Adrenal gland (tissue), 12 donors: ENCODE results near the gene PHF1. TPM values are rescaled to one million over a fixed set of nuclear protein-coding genes. Genes with fewer than 3 reads are reported as not detected.
A peak's percentile ranks its signal among the peaks of the same experiment; 100 is the strongest.

ENCODE experiments used
- DNase-seq, 7 donors: peaks; one replicate each; pipeline ENCODE4 v3.0.0-alpha.2; 2019 to 2020
- H3K27ac ChIP-seq, 5 donors: fragments of 200-600 bp; sonication (generic) in 4 of 5; 1 replicate in 3 of 5; 2 replicates in 2 of 5; pipeline versions ENCODE4 v1.5.1 to v1.8.0; 2016 to 2020; ENCODE audit warnings: mild to moderate bottlenecking in 1 of 5
- H3K27me3 ChIP-seq: fragments of 200-600 bp; 2 replicates; pipeline ENCODE4 v1.8.0; 2021
- H3K36me3 ChIP-seq, 2 donors: fragments of 200-600 bp; replicated peaks in 1 of 2; 1 replicate in 1 of 2; 2 replicates in 1 of 2; pipeline versions ENCODE4 v1.5.1 to v1.8.0; 2018 to 2022
- H3K4me1 ChIP-seq, 2 donors: fragments of 200-600 bp; replicated peaks in 1 of 2; 1 replicate in 1 of 2; 2 replicates in 1 of 2; pipeline versions ENCODE4 v1.5.1 to v1.8.0; 2018 to 2021
- H3K4me3 ChIP-seq, 4 donors: fragments of 200-600 bp; sonication (generic) in 3 of 4; one replicate each; pipeline ENCODE4 v1.5.1; 2016 to 2018
- H3K9me3 ChIP-seq, 3 donors: fragments of 200-600 bp; sonication (generic) in 1 of 3; replicated peaks in 1 of 3; 1 replicate in 2 of 3; 2 replicates in 1 of 3; pipeline versions ENCODE4 v1.5.1 to v1.8.0; 2016 to 2021
- POLR2A ChIP-seq, 2 donors: fragments of 450-650 bp; IDR thresholded peaks; one replicate each; pipeline ENCODE4 v1.6.1; 2017; ENCODE audit warnings: antibody characterized with exemption in 2 of 2, mild to moderate bottlenecking in 2 of 2, moderate library complexity in 1 of 2
- WGBS, 4 donors: extraction: QIAGEN DNeasy Blood & Tissue Kit in 2 of 4; methylation state at CpG; one replicate each; pipeline versions ENCODE4 v1.1.5 to v1.1.7; 2013 to 2017; 5-methylcytosine and 5-hydroxymethylcytosine counted together
- intact Hi-C, 2 donors: fragments of 100-400 bp; cut with DNase I; formaldehyde crosslinking; loops; one replicate each; pipeline versions ENCODE4 v1.14.1 to v1.15.0; 2022 to 2023
- polyA plus RNA-seq, 3 donors: library from polyadenylated mRNA; stranded (reverse); fragments of 200-250 nt in 2 of 3; fragments of 350-450 nt in 1 of 3; fragmentation: Illumina TruSeq in 1 of 3; extraction: RNeasy Lipid Tissue Mini Kit (QIAGEN cat#74804) in 1 of 3; gene quantifications; one replicate each; pipeline ENCODE4 v1.2.3, GENCODE V29; 2013 to 2014
- total RNA-seq, 9 donors: library from RNA; depleted of rRNA in 4 of 9; stranded (reverse); fragments of >200 nt in 4 of 9; fragments of 120-200 nt in 1 of 9; fragmentation: NEBNext Ultra II Directional in 1 of 9; extraction: Animal tissue kit (Norgen Biotek cat#: 25700) in 1 of 9; gene quantifications; one replicate each; pipeline versions ENCODE4 v1.1.0 to v1.2.4, GENCODE V29; 2013 to 2023
- TF ChIP-seq, protein P1 (sequence below), 6 experiments: fragments of 450-650 bp in 4 of 6; fragments of 200-600 bp in 2 of 6; sonication (generic) in 1 of 6; IDR thresholded peaks; 1 replicate in 5 of 6; 2 replicates in 1 of 6; pipeline versions ENCODE4 v1.5.1 to v1.8.0; 2016 to 2021; ENCODE audit warnings: antibody characterized with exemption in 6 of 6, mild to moderate bottlenecking in 2 of 6, moderate library complexity in 1 of 6
- donor health status: healthy with polysubstance abuse.
- donor health status: Bipolar disorder and iron deficiency.
- donor health status: DM: yes; HTN: yes; CAD: no.
- donor health status: DM: no; HTN: no; CAD: no.
- donor health status: DM: no; HTN: no; CAD: no.
- donor health status: DM: yes; HTN: yes; CAD: no.

Gene PHF1
- total and polyA plus RNA-seq, 12 donors: 36.6 to 410 (median 66.6) TPM

DNA sequence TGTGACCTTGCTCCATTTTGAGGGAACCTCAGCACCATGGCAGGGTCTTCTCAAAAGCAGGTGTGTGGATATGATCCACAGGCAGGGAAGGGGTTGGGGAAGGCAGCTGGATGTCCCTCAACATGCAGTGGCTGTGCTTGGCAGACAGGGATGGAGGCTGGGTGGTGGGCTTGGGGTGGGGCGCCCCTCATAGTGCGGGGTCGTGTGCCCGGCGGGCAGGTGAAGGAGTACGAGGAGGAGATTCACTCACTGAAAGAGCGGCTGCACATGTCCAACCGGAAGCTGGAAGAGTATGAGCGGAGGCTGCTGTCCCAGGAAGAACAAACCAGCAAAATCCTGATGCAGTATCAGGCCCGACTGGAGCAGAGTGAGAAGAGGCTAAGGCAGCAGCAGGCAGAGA is 35.5 kb downstream of the PHF1 start:
- peaks cover 0 to 32% of the 10 kb centered on the region in 2 donors for H3K36me3 ChIP-seq
- DNase-seq: peak in 1 of 7 donors; percentile 39
- WGBS, 4 donors: 91 to 94% (median 93%) methylated on average over 10 of the region's 10 CpGs
- TF ChIP-seq, protein P1, sequence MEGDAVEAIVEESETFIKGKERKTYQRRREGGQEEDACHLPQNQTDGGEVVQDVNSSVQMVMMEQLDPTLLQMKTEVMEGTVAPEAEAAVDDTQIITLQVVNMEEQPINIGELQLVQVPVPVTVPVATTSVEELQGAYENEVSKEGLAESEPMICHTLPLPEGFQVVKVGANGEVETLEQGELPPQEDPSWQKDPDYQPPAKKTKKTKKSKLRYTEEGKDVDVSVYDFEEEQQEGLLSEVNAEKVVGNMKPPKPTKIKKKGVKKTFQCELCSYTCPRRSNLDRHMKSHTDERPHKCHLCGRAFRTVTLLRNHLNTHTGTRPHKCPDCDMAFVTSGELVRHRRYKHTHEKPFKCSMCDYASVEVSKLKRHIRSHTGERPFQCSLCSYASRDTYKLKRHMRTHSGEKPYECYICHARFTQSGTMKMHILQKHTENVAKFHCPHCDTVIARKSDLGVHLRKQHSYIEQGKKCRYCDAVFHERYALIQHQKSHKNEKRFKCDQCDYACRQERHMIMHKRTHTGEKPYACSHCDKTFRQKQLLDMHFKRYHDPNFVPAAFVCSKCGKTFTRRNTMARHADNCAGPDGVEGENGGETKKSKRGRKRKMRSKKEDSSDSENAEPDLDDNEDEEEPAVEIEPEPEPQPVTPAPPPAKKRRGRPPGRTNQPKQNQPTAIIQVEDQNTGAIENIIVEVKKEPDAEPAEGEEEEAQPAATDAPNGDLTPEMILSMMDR (IDR thresholded peaks at IDR 0.05): no peak
- intact Hi-C loops: no loop called here
- H3K27ac ChIP-seq: no peak overlapping the region
- H3K4me1 ChIP-seq: no peaks in the 10 kb centered on the region
- H3K27me3 ChIP-seq: no peaks in the 10 kb centered on the region
- H3K9me3 ChIP-seq: no peaks in the 10 kb centered on the region
- no peak overlapping the region for H3K4me3 ChIP-seq

DNA sequence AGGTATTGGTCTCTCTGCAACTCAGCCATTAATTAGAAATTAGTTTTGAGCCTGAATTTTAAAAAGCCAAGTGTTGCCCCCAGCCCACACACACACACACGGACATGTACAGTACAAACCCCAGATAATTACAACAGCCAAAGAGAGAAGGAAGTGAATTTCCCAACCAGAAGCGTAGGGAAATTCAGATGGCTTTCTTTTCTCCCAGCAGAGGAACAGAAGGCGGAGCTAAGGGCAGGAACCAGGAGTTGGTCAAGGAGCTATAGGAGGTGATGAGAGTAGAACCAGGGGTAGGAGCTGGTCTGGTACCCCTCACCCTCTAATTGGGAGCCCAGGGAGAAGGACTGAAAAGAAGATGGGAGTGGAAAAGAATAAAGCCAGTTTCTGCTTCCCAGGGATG is 39.6 kb downstream of the PHF1 start:
- Histone ChIP-seq H3K4me1 (peaks cover 5 to 14% of the 10 kb centered on the region in 2 donors), H3K4me3 (no peak overlapping the region), H3K27me3 (no peaks in the 10 kb centered on the region), H3K27ac (no peak overlapping the region), H3K9me3 (no peaks in the 10 kb centered on the region), H3K36me3 (peaks cover 0 to 8% of the 10 kb centered on the region in 2 donors)
- DNase-seq: no peak
- 59 to 71% (median 67%) methylated on average over 3 of the region's 3 CpGs for WGBS, 4 donors
- TF ChIP-seq, protein P1 (IDR thresholded peaks at IDR 0.05): no peak
- TF ChIP-seq POLR2A (IDR thresholded peaks at IDR 0.05): no peak
- intact Hi-C loops: loop anchor here in 1 of 2 donors (10.0 kb wide), 1 partner anchor 114 kb away; no protein-coding TSS in a partner anchor

DNA sequence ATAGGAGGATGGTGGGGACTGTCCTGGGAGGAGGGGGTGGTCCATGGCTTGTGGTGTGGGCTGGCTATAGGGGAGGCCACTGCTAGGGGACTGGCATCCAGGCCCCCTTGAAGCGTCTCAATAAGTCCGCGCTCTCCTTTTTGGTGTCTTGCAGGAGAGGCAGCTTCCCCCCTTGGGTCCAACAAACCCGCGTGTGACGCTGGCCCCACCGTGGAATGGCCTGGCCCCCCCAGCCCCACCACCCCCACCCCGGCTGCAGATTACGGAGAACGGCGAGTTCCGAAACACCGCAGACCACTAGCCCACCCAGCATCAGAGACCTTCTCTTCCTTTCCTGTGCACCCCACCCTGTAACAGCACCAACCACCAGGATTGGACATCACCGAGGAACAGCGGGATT is 40.8 kb downstream of the PHF1 start:
- 91 to 98% (median 93%) methylated on average over 7 to 15 of the region's 15 CpGs for WGBS, 4 donors
- H3K4me1 ChIP-seq: peaks cover 5 to 14% of the 10 kb centered on the region in 2 donors
- H3K27ac ChIP-seq: no peak overlapping the region
- TF ChIP-seq POLR2A (IDR thresholded peaks at IDR 0.05): no peak
- TF ChIP-seq, protein P1 (IDR thresholded peaks at IDR 0.05): no peak
- peaks cover 0 to 11% of the 10 kb centered on the region in 2 donors for H3K36me3 ChIP-seq
- H3K27me3 ChIP-seq: no peaks in the 10 kb centered on the region
- H3K9me3 ChIP-seq: no peaks in the 10 kb centered on the region
- no peak overlapping the region for H3K4me3 ChIP-seq
- DNase-seq: no peak
- intact Hi-C loops: loop anchor here in 1 of 2 donors (10.0 kb wide), 1 partner anchor 113 kb away; no protein-coding TSS in a partner anchor

DNA sequence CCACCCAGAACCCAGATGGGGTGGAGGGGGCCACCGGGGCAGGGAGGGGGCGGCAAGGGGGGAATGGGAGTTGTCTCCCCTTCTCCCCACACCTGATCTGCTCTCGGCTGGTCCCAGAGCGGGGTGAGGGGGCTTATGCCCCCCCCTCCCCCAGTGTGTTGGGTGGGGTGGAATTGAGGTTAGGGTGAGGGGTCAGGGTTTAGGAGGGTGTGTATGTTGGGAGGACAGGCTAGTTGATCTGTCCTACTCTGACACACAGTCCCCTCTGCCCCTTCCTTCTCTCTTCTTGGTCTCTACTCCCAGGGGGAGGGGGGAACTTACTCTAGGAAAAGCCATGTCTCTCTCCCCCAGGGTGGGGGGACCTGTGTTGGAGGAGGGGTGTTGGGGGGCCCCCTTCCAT is 41.7 kb downstream of the PHF1 start:
- WGBS, 4 donors: 88 to 100% (median 92%) methylated on average over 1 to 4 of the region's 4 CpGs
- no peak overlapping the region for H3K27ac ChIP-seq
- H3K4me1 ChIP-seq: peaks cover 5 to 14% of the 10 kb centered on the region in 2 donors
- H3K27me3 ChIP-seq: no peaks in the 10 kb centered on the region
- no peaks in the 10 kb centered on the region for H3K9me3 ChIP-seq
- DNase-seq: no peak
- intact Hi-C loops: loop anchor here in 1 of 2 donors (10.0 kb wide), 1 partner anchor 112 kb away; no protein-coding TSS in a partner anchor
- no peak for TF ChIP-seq POLR2A (IDR thresholded peaks at IDR 0.05)
- TF ChIP-seq, protein P1 (IDR thresholded peaks at IDR 0.05): no peak
- H3K4me3 ChIP-seq: no peak overlapping the region
- peaks cover 0 to 11% of the 10 kb centered on the region in 2 donors for H3K36me3 ChIP-seq
